Prostate gland (tissue), 2 donors: ENCODE data around the gene IQGAP2. TPM values are rescaled to one million over a fixed set of nuclear protein-coding genes. Genes with fewer than 3 reads are reported as not detected.

Experiments
- DNase-seq: peaks from one replicate; pipeline ENCODE4 v3.0.0-alpha.2; 2019; ENCODE audit warnings: low spot score
- H3K27ac ChIP-seq, 2 donors: fragments of 200-600 bp; sonication (generic); 2 replicates each; pipeline ENCODE4 v1.5.1; 2017 to 2019
- H3K27me3 ChIP-seq: fragments of 200-600 bp; sonication (generic); replicated peaks from 2 replicates; pipeline ENCODE4 v1.5.1; 2019; ENCODE audit not compliant: insufficient read depth
- H3K36me3 ChIP-seq, 2 donors: fragments of 200-600 bp; sonication (generic); 1 replicate in 1 of 2; 2 replicates in 1 of 2; pipeline versions ENCODE4 v1.5.1 to v1.8.1; 2017 to 2019
- H3K4me1 ChIP-seq: fragments of 200-600 bp; sonication (generic); replicated peaks from 2 replicates; pipeline ENCODE4 v1.5.1; 2019
- H3K4me3 ChIP-seq, 2 donors: fragments of 200-600 bp; sonication (generic); 2 replicates each; pipeline ENCODE4 v1.5.1; 2017 to 2019
- H3K9me3 ChIP-seq: fragments of 200-600 bp; sonication (generic); 2 replicates; pipeline ENCODE4 v1.5.1; 2017
- POLR2A ChIP-seq: fragments of 450-650 bp; IDR thresholded peaks from one replicate; pipeline ENCODE4 v1.6.1; 2016; ENCODE audit warnings: antibody characterized with exemption, mild to moderate bottlenecking
- POLR2AphosphoS5 ChIP-seq: sonication (generic); formaldehyde crosslinking; IDR thresholded peaks from one replicate; pipeline ENCODE4 v1.6.1; 2017; ENCODE audit warnings: antibody characterized with exemption
- WGBS: methylation state at CpG from one replicate; pipeline ENCODE4 v1.1.5; 2018; 5-methylcytosine and 5-hydroxymethylcytosine counted together
- intact Hi-C: fragments of 100-400 bp; cut with DNase I; formaldehyde crosslinking; loops from one replicate; pipeline ENCODE4 v1.14.2; 2022
- total RNA-seq, 2 donors: library from RNA; depleted of rRNA; stranded (reverse); fragments of >200 nt; gene quantifications; one replicate each; pipeline ENCODE4 v1.1.0, GENCODE V29; 2016
- TF ChIP-seq, protein P1 (sequence below), 4 experiments: fragments of 200-600 bp in 2 of 4; fragments of 450-650 bp in 2 of 4; sonication (generic) in 2 of 4; IDR thresholded peaks; 1 replicate in 3 of 4; 2 replicates in 1 of 4; pipeline ENCODE4 v1.5.1; 2016 to 2019; ENCODE audit warnings: antibody characterized with exemption in 4 of 4, mild to moderate bottlenecking in 2 of 4, moderate library complexity in 2 of 4

IQGAP2 gene
- total RNA-seq, 2 donors from 2014 or later = 41.5 to 64.9 TPM

DNA sequence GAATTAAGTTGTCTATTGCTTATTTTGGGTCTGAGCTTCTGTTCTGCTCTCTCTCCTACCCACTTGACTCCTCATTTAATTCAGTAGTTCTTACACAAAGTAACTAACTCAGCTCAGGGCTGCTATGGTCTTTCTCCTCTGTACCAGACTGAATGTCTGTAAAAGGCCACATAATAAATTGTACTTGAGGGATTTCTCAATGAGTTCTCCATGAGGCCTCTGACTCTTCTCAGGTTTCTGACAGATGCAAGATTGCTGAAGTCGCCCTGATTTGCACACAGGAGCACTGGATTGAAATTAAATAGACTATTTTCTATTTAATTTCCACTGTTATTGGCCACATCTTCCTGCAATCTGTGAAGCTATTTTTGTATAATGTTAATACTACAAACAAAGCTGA lies 2.9 kb downstream of the IQGAP2 start:
- H3K4me3 ChIP-seq = no peak overlapping the region
- DNase-seq = no peak
- no peaks in the 10 kb centered on the region for H3K9me3 ChIP-seq
- intact Hi-C loops = no loop called here
- no peaks in the 10 kb centered on the region for H3K4me1 ChIP-seq
- peak overlapping the region in 1 of 2 donors; percentile 26 for H3K27ac ChIP-seq
- no peaks in the 10 kb centered on the region for H3K27me3 ChIP-seq
- 57% methylated on average over 1 of the region's 1 CpG for WGBS
- no peaks in the 10 kb centered on the region for H3K36me3 ChIP-seq
- TF ChIP-seq POLR2A = no peak
- TF ChIP-seq POLR2AphosphoS5 = no peak
- TF ChIP-seq, protein P1, sequence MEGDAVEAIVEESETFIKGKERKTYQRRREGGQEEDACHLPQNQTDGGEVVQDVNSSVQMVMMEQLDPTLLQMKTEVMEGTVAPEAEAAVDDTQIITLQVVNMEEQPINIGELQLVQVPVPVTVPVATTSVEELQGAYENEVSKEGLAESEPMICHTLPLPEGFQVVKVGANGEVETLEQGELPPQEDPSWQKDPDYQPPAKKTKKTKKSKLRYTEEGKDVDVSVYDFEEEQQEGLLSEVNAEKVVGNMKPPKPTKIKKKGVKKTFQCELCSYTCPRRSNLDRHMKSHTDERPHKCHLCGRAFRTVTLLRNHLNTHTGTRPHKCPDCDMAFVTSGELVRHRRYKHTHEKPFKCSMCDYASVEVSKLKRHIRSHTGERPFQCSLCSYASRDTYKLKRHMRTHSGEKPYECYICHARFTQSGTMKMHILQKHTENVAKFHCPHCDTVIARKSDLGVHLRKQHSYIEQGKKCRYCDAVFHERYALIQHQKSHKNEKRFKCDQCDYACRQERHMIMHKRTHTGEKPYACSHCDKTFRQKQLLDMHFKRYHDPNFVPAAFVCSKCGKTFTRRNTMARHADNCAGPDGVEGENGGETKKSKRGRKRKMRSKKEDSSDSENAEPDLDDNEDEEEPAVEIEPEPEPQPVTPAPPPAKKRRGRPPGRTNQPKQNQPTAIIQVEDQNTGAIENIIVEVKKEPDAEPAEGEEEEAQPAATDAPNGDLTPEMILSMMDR (IDR thresholded peaks at IDR 0.05) = no peak

DNA sequence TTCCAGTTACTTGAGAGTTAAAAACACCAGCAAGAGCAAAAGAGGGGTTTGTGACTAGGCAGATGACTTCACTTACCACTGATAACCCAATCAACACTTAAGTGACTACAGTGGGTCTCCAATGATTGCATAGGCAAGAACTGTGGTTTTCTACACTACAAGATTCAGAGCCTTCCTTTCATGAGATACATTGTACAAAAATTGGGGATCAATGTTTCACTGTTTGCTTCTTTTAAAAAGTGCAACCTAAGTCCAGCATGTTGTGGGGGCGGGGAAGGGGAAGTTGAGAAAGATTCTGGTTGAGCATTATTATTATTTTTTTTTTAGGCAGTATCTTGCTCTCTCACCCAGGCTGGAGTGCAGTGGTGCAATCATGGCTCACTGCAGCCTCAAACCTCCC lies 3.6 kb downstream of the IQGAP2 start:
- no peaks in the 10 kb centered on the region for H3K4me1 ChIP-seq
- H3K9me3 ChIP-seq = no peaks in the 10 kb centered on the region
- no peaks in the 10 kb centered on the region for H3K36me3 ChIP-seq
- intact Hi-C loops = no loop called here
- 83% methylated on average over 1 of the region's 1 CpG for whole genome bisulfite sequencing
- no peak overlapping the region for H3K4me3 ChIP-seq
- no peak overlapping the region for H3K27ac ChIP-seq
- TF ChIP-seq POLR2A = no peak
- no peak for TF ChIP-seq POLR2AphosphoS5
- TF ChIP-seq, protein P1 (IDR thresholded peaks at IDR 0.05) = no peak
- H3K27me3 ChIP-seq = no peaks in the 10 kb centered on the region
- no peak for DNase-seq

DNA sequence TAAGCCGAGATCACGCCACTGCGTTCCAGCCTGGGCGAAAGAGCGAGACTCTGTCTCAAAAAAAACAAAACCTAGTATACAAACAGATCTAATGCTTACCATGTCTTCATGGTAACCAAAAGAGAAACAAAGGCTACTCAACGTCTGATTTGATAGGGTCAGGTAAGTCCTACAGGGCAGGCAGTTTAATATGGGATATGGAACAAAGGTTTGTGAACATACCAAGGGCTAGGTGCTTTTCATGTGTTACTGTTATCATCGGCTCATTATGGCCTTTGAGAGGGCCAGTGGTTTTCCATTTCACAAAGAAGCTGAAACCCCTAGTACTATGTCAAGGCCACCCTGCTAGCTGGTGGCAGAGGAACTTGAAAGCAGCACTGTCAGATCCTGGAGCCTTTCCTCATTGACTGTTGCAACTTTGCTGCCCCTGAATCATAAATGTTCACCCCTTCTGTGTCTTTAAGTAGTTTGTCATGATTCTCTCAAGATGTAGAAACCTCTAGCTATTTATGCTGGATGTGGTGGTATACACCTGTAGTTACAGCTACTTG lies 5.1 kb downstream of the IQGAP2 start:
- intact Hi-C loops = no loop called here
- 94% methylated on average over 7 of the region's 7 CpGs for WGBS
- DNase-seq = no peak
- Histone ChIP-seq H3K27me3 (no peaks in the 10 kb centered on the region), H3K9me3 (no peaks in the 10 kb centered on the region), H3K36me3 (no peaks in the 10 kb centered on the region), H3K27ac (peak overlapping the region in 1 of 2 donors; percentile 4), H3K4me1 (no peaks in the 10 kb centered on the region), H3K4me3 (no peak overlapping the region)
- TF ChIP-seq POLR2A = no peak
- no peak for TF ChIP-seq POLR2AphosphoS5
- TF ChIP-seq, protein P1 (IDR thresholded peaks at IDR 0.05) = no peak

DNA sequence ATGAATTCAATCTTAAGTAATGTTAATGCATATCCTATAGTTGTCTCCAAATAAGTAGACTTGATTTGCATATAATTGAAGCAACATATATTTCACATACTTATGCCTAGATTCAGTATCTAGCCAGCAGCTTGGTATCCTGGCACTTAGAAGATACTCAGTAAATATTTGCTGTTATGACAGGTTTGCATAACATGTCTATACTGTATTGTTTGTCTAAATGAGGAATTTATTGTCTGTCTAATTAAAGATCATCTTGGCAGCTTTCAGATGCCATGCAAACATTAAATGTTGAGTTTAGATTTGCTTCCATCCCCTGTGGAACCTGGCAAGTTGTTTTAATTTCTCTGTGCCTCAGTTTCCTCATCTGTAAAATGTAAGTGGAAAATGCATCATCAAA lies 9.4 kb downstream of the IQGAP2 start:
- no peak overlapping the region for H3K4me3 ChIP-seq
- H3K27me3 ChIP-seq = no peaks in the 10 kb centered on the region
- no peak for TF ChIP-seq POLR2A
- TF ChIP-seq, protein P1 (IDR thresholded peaks at IDR 0.05) = no peak
- TF ChIP-seq POLR2AphosphoS5 = peak; percentile 50
- DNase-seq = no peak
- intact Hi-C loops = no loop called here
- no peaks in the 10 kb centered on the region for H3K9me3 ChIP-seq
- peaks cover 6% of the 10 kb centered on the region for H3K4me1 ChIP-seq
- H3K36me3 ChIP-seq = no peaks in the 10 kb centered on the region
- peak overlapping the region in 1 of 2 donors; percentile 68 for H3K27ac ChIP-seq

DNA sequence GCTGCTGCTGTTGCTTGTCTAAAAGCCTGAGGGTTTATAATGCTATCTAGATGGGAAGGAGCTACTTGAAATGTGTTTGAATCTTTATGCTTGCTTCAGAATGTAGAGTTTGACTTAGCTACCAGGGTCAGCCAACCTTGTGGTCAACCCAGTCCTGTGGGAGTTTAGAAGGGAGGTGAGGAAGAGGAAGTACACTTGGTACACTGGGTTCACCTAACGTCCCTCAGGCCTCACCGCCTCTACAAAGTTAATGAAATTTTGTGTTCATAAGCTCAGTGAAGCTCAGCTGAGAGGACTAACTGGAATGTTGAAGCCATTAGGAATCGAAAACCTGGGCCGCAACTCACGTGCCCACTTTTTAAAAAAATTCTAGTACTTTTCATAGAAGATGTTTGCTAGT lies 10.7 kb downstream of the IQGAP2 start:
- H3K9me3 ChIP-seq = no peaks in the 10 kb centered on the region
- no peaks in the 10 kb centered on the region for H3K36me3 ChIP-seq
- H3K4me3 ChIP-seq = no peak overlapping the region
- H3K27ac ChIP-seq = peak overlapping the region; percentile 29 to 68
- H3K27me3 ChIP-seq = no peaks in the 10 kb centered on the region
- no peak for DNase-seq
- peaks cover 6% of the 10 kb centered on the region for H3K4me1 ChIP-seq
- intact Hi-C loops = no loop called here
- 83% methylated on average over 5 of the region's 5 CpGs for WGBS
- TF ChIP-seq POLR2AphosphoS5 (no peak), POLR2A (no peak)
- TF ChIP-seq, protein P1 (IDR thresholded peaks at IDR 0.05) = no peak
